Transverse colon (tissue), 4 donors: ENCODE results near the gene TTF2. TPM values are rescaled to one million over a fixed set of nuclear protein-coding genes. Genes with fewer than 3 reads are reported as not detected.

ENCODE experiments used
- DNase-seq: peaks from one replicate; pipeline ENCODE4 v3.0.0-alpha.2; 2019
- H3K27ac ChIP-seq, 4 donors: fragments of 200-600 bp; sonication (generic); 2 replicates each; pipeline ENCODE4 v1.5.1; 2016 to 2018; ENCODE audit warnings: inconsistent platforms in 4 of 4
- H3K27me3 ChIP-seq: fragments of 200-600 bp; sonication (generic); 2 replicates; pipeline ENCODE4 v1.5.1; 2017; ENCODE audit warnings: inconsistent platforms
- H3K36me3 ChIP-seq, 4 donors: fragments of 200-600 bp; sonication (generic); 2 replicates each; pipeline ENCODE4 v1.5.1; 2017 to 2019; ENCODE audit warnings: inconsistent platforms in 4 of 4
- H3K4me1 ChIP-seq, 4 donors: fragments of 200-600 bp; sonication (generic); 2 replicates each; pipeline ENCODE4 v1.5.1; 2017 to 2020; ENCODE audit warnings: inconsistent platforms in 4 of 4
- H3K4me3 ChIP-seq, 4 donors: fragments of 200-600 bp; sonication (generic); 1 replicate in 1 of 4; 2 replicates in 3 of 4; pipeline versions ENCODE4 v1.5.1 to v1.6.1; 2017 to 2019; ENCODE audit warnings: inconsistent platforms in 4 of 4
- H3K9me3 ChIP-seq, 2 donors: fragments of 200-600 bp; sonication (generic); 2 replicates each; pipeline ENCODE4 v1.5.1; 2017 to 2019; ENCODE audit warnings: inconsistent platforms in 2 of 2
- CTCF ChIP-seq, 5 experiments: fragments of 200-600 bp in 3 of 5; fragments of 450-650 bp in 2 of 5; sonication (generic) in 3 of 5; IDR thresholded peaks; 1 replicate in 2 of 5; 2 replicates in 3 of 5; pipeline ENCODE4 v1.5.1; 2016 to 2017; ENCODE audit warnings: antibody characterized with exemption in 5 of 5, inconsistent platforms in 3 of 5, mild to moderate bottlenecking in 2 of 5, moderate library complexity in 1 of 5
- EP300 ChIP-seq: sonication (generic); formaldehyde crosslinking; IDR thresholded peaks from one replicate; pipeline ENCODE4 v1.6.1; 2017; ENCODE audit warnings: antibody characterized with exemption, low read depth
- POLR2A ChIP-seq: fragments of 450-650 bp; IDR thresholded peaks from one replicate; pipeline ENCODE4 v1.6.1; 2016; ENCODE audit warnings: antibody characterized with exemption, mild to moderate bottlenecking, moderate library complexity
- POLR2AphosphoS5 ChIP-seq, 3 donors: sonication (generic); formaldehyde crosslinking; IDR thresholded peaks; one replicate each; pipeline ENCODE4 v1.6.1; 2016; ENCODE audit warnings: antibody characterized with exemption in 3 of 3
- WGBS, 2 donors: methylation state at CpG; one replicate each; pipeline ENCODE4 v1.1.5; 2018; ENCODE audit warnings: low coverage in 1 of 2; 5-methylcytosine and 5-hydroxymethylcytosine counted together
- in situ Hi-C, 4 donors: fragments of 200-750 bp; cut with MboI; loops; one replicate each; pipeline versions ENCODE4 v1.15.0 to v1.15.1; 2017; ENCODE audit warnings: low sequenced_read_pairs in 3 of 4, low pct_ligation_motif_present in 1 of 4, low pct_unique_long_range_greater_than_20kb in 1 of 4
- intact Hi-C: fragments of 100-400 bp; cut with DNase I; formaldehyde crosslinking; loops from one replicate; pipeline ENCODE4 v1.15.1; 2023; ENCODE audit warnings: low total_unique reads
- total RNA-seq, 4 donors: library from RNA; depleted of rRNA; stranded (reverse); fragments of >200 nt; gene quantifications; one replicate each; pipeline ENCODE4 v1.1.0, GENCODE V29; 2016

The TTF2 gene
- total RNA-seq, 4 donors from 2014 or later = 9.6 to 25.9 (median 16.6) TPM

GRCh38 chr1:117067533-117068370, 7.6 kb downstream of the TTF2 start:
- intact Hi-C loops (loop anchor here (5.0 kb wide), 1 partner anchor 60 kb away; no protein-coding TSS in a partner anchor), in situ Hi-C loops (loop anchor here in 3 of 4 donors (10.0 to 25.0 kb wide), 3 partner anchors 57 to 480 kb away; partner anchors contain the start of gene TRIM45 (in 2 of the 3))
- no peak for TF ChIP-seq EP300
- no peak for TF ChIP-seq POLR2AphosphoS5 (IDR thresholded peaks at IDR 0.05)
- TF ChIP-seq POLR2A = no peak
- peak; percentile 71 to 82 (median 75) for TF ChIP-seq CTCF (IDR thresholded peaks at IDR 0.05)
- H3K4me1 ChIP-seq = peaks cover 0 to 4% (median 0%) of the 10 kb centered on the region in 4 donors
- no peaks in the 10 kb centered on the region for H3K36me3 ChIP-seq
- 52 to 60% methylated on average over 4 to 6 of the region's 6 CpGs for WGBS, 2 donors
- H3K27ac ChIP-seq = no peak overlapping the region
- no peaks in the 10 kb centered on the region for H3K9me3 ChIP-seq
- no peak overlapping the region for H3K4me3 ChIP-seq
- H3K27me3 ChIP-seq = no peaks in the 10 kb centered on the region
- DNase-seq = peak; percentile 51

- Histone ChIP-seq H3K27ac (no peak overlapping the region), H3K9me3 (no peaks in the 10 kb centered on the region), H3K4me1 (peaks cover 0 to 4% (median 0%) of the 10 kb centered on the region in 4 donors), H3K27me3 (no peaks in the 10 kb centered on the region), H3K36me3 (no peaks in the 10 kb centered on the region), H3K4me3 (no peak overlapping the region)
- intact Hi-C loops (loop anchor here (5.0 kb wide), 1 partner anchor 59 kb away; no protein-coding TSS in a partner anchor), in situ Hi-C loops (loop anchor here in 3 of 4 donors (10.0 to 25.0 kb wide), 3 partner anchors 56 to 481 kb away; partner anchors contain the start of gene TRIM45 (in 2 of the 3))
- no peak for TF ChIP-seq POLR2A
- TF ChIP-seq CTCF (IDR thresholded peaks at IDR 0.05) = no peak
- TF ChIP-seq POLR2AphosphoS5 (IDR thresholded peaks at IDR 0.05) = no peak
- TF ChIP-seq EP300 = no peak
- WGBS, 2 donors = 94% methylated on average over 3 to 5 of the region's 5 CpGs
- DNase-seq = no peak
Observed at GRCh38 chr1:117068580-117068979, 8.5 kb downstream of the TTF2 start.

GRCh38 chr1:117069220-117069844, 9.2 kb downstream of the TTF2 start:
- 94 to 97% methylated on average over 4 of the region's 4 CpGs for WGBS, 2 donors
- DNase-seq = no peak
- Histone ChIP-seq H3K4me1 (peaks cover 0 to 4% (median 0%) of the 10 kb centered on the region in 4 donors), H3K4me3 (no peak overlapping the region), H3K27ac (no peak overlapping the region), H3K27me3 (no peaks in the 10 kb centered on the region), H3K9me3 (no peaks in the 10 kb centered on the region), H3K36me3 (no peaks in the 10 kb centered on the region)
- in situ Hi-C loops = loop anchor here in 3 of 4 donors (10.0 to 25.0 kb wide), 3 partner anchors 55 to 482 kb away; partner anchors contain the start of gene TRIM45 (in 2 of the 3)
- intact Hi-C loops = loop anchor here (5.0 kb wide), 1 partner anchor 58 kb away; no protein-coding TSS in a partner anchor
- TF ChIP-seq EP300 (no peak), POLR2A (no peak), POLR2AphosphoS5 (IDR thresholded peaks at IDR 0.05) (no peak), CTCF (IDR thresholded peaks at IDR 0.05) (no peak)

GRCh38 chr1:117070124-117070523, 10.0 kb downstream of the TTF2 start:
- H3K4me1 ChIP-seq = peaks cover 0 to 4% (median 0%) of the 10 kb centered on the region in 4 donors
- H3K27ac ChIP-seq = no peak overlapping the region
- TF ChIP-seq CTCF (IDR thresholded peaks at IDR 0.05) (no peak), POLR2AphosphoS5 (IDR thresholded peaks at IDR 0.05) (no peak)
- no peaks in the 10 kb centered on the region for H3K9me3 ChIP-seq
- DNase-seq = no peak
- 74 to 94% methylated on average over 2 of the region's 2 CpGs for WGBS, 2 donors
- intact Hi-C loops (no loop called here), in situ Hi-C loops (loop anchor here in 1 of 4 donors (10.0 to 25.0 kb wide), 2 partner anchors 215 to 483 kb away; no protein-coding TSS in a partner anchor)
- H3K36me3 ChIP-seq = peaks cover 0 to 6% (median 2%) of the 10 kb centered on the region in 4 donors
- no peaks in the 10 kb centered on the region for H3K27me3 ChIP-seq
- no peak overlapping the region for H3K4me3 ChIP-seq
